ENCODE measurements around the gene MYT1.

Gene MYT1

GRCh38 chr20:64269604-64270411 lies 105.6 kb downstream of the MYT1 start:
- Histone ChIP-seq H3K27ac (no peak overlapping the region), H3K4me3 (no peak overlapping the region)
- no peak for TF ChIP-seq CTCF (IDR thresholded peaks at IDR 0.05)
- no peak for DNase-seq (ENCODE audit: low spot score)

GRCh38 chr20:64271636-64272035 lies 107.4 kb downstream of the MYT1 start:
- Histone ChIP-seq H3K27ac (no peak overlapping the region), H3K4me3 (no peak overlapping the region)
- DNase-seq (ENCODE audit: low spot score): no peak
- TF ChIP-seq CTCF (IDR thresholded peaks at IDR 0.05): no peak

GRCh38 chr20:64273109-64273508 lies 108.9 kb downstream of the MYT1 start:
- Histone ChIP-seq H3K27ac (no peak overlapping the region), H3K4me3 (no peak overlapping the region)
- no peak for TF ChIP-seq CTCF (IDR thresholded peaks at IDR 0.05)
- DNase-seq (ENCODE audit: low spot score): no peak

- no peak for DNase-seq (ENCODE audit: low spot score)
- TF ChIP-seq CTCF (IDR thresholded peaks at IDR 0.05): no peak
- Histone ChIP-seq H3K27ac (no peak overlapping the region), H3K4me3 (no peak overlapping the region)
These were observed 112.6 kb downstream of the MYT1 start for GRCh38 chr20:64276817-64277216.

GRCh38 chr20:64277571-64278316 lies 113.5 kb downstream of the MYT1 start:
- Histone ChIP-seq H3K4me3 (no peak overlapping the region), H3K27ac (no peak overlapping the region)
- TF ChIP-seq CTCF (IDR thresholded peaks at IDR 0.05): no peak
- DNase-seq (ENCODE audit: low spot score): no peak

- no peak for TF ChIP-seq CTCF (IDR thresholded peaks at IDR 0.05)
These were observed 114.0 kb downstream of the MYT1 start for GRCh38 chr20:64278317-64278681.

More at GRCh38 chr20:64278317-64278681, 114.0 kb downstream of the MYT1 start:
- no peak overlapping the region for H3K4me3 ChIP-seq
- no peak overlapping the region for H3K27ac ChIP-seq
- no peak for DNase-seq (ENCODE audit: low spot score)
